DOHH2 (cell line): ENCODE measurements around the gene SPG7.

Experiments
- EZH2phosphoT487 ChIP-seq: fragments of 200-600 bp; sonication (generic); IDR thresholded peaks from 2 replicates; pipeline ENCODE4 v1.6.1; 2017; ENCODE audit warnings: borderline replicate concordance, mild to moderate bottlenecking, antibody characterized with exemption, low read length, moderate library complexity, mixed read lengths
- TF ChIP-seq, protein P1 (sequence below): fragments of 200-600 bp; sonication (generic); IDR thresholded peaks from one replicate; pipeline ENCODE4 v1.5.1; 2014; ENCODE audit warnings: antibody characterized with exemption, mild to moderate bottlenecking, low read depth, low read length; ENCODE audit not compliant: poor library complexity, severe bottlenecking

DNA sequence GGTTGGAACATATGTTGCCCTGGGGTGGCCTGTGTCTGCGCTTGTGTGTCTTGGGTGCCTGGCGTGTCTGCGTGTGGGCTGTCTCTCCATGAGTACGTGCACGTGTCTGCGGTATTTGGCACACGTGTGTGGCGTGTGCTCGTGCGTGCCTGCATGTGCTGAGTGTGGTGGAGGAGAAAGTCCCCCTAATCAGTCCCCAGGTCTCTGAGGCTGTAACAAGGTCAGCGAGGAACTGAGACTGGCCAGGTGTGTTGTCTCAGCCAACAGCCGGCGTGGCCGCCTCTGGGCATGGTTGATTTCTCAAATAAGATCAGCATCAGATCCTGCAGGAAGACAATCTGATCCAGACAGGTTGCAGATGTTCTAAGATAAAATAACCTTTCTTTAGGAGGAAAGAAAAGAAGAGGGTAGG is 63.9 kb downstream of the SPG7 start:
- TF ChIP-seq, protein P1, sequence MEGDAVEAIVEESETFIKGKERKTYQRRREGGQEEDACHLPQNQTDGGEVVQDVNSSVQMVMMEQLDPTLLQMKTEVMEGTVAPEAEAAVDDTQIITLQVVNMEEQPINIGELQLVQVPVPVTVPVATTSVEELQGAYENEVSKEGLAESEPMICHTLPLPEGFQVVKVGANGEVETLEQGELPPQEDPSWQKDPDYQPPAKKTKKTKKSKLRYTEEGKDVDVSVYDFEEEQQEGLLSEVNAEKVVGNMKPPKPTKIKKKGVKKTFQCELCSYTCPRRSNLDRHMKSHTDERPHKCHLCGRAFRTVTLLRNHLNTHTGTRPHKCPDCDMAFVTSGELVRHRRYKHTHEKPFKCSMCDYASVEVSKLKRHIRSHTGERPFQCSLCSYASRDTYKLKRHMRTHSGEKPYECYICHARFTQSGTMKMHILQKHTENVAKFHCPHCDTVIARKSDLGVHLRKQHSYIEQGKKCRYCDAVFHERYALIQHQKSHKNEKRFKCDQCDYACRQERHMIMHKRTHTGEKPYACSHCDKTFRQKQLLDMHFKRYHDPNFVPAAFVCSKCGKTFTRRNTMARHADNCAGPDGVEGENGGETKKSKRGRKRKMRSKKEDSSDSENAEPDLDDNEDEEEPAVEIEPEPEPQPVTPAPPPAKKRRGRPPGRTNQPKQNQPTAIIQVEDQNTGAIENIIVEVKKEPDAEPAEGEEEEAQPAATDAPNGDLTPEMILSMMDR, result no peak
- TF ChIP-seq EZH2phosphoT487, result no peak
